Fibroblast of villous mesenchyme (primary cell): ENCODE measurements around the gene KCND3. TPM values are rescaled to one million over a fixed set of nuclear protein-coding genes. Genes with fewer than 3 reads are reported as not detected.

Source experiments
- DNase-seq: peaks from one replicate; pipeline ENCODE4 v3.0.0-alpha.2; 2010; ENCODE audit warnings: low read depth
- H3K4me3 ChIP-seq: 2 replicates; pipeline ENCODE4 v1.5.1; 2011; ENCODE audit warnings: low read depth, mild to moderate bottlenecking, low read length
- total RNA-seq: library from RNA; depleted of rRNA; stranded (reverse); fragments of >200 nt; gene quantifications from 2 replicates; pipeline ENCODE4 v1.2.3, GENCODE V29; 2012
- TF ChIP-seq, protein P1 (sequence below): IDR thresholded peaks from 2 replicates; pipeline ENCODE4 v1.5.1; 2012; ENCODE audit warnings: low read depth, mild to moderate bottlenecking, low read length; ENCODE audit not compliant: insufficient read depth

The KCND3 gene
- total RNA-seq, 1 donor, result 1.7 TPM

DNA sequence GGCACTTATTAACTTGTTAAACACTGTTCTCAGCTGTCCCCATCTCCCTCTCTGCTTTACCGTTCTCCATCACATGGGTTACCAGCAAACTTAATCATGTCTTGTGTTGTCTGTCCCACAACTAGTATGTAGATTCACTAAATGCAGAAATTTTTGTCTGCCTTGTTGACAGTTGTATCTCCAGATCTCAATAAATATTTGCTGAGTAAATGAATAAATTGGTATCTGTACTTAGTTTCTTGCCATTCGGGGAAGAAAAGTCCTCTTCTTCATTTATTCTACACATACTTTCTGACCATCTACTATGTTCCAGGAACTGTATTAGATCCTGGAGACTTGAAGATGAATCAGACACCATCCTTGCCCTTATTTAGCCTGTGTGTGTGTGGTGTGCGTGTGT is 97.9 kb downstream of the KCND3 start:
- H3K4me3 ChIP-seq, result no peak overlapping the region
- TF ChIP-seq, protein P1, sequence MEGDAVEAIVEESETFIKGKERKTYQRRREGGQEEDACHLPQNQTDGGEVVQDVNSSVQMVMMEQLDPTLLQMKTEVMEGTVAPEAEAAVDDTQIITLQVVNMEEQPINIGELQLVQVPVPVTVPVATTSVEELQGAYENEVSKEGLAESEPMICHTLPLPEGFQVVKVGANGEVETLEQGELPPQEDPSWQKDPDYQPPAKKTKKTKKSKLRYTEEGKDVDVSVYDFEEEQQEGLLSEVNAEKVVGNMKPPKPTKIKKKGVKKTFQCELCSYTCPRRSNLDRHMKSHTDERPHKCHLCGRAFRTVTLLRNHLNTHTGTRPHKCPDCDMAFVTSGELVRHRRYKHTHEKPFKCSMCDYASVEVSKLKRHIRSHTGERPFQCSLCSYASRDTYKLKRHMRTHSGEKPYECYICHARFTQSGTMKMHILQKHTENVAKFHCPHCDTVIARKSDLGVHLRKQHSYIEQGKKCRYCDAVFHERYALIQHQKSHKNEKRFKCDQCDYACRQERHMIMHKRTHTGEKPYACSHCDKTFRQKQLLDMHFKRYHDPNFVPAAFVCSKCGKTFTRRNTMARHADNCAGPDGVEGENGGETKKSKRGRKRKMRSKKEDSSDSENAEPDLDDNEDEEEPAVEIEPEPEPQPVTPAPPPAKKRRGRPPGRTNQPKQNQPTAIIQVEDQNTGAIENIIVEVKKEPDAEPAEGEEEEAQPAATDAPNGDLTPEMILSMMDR, result no peak
- no peak for DNase-seq

- no peak overlapping the region for H3K4me3 ChIP-seq
- TF ChIP-seq, protein P1, result no peak
- no peak for DNase-seq
Observed at GRCh38 chr1:111888740-111889376, 100.6 kb downstream of the KCND3 start.

DNA sequence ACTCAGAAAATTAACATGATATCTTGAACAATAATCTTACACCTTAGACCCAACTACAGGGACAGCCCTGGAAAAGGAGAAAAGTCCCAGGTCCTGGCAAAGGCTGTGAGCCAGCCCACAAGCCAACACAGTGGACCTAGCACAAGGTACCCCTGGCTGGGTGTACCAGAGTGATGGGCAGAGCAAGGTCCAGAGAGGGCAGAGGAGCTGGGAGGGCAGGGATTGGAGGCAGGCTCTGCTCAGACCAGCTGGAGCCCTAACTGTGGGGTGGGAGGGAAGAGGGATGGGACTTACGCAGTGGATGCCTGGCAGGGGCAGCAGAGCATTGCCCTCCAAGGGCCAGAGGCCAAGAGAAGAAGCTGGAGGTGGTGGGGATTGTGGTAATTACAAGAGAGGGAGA is 101.6 kb downstream of the KCND3 start:
- no peak for DNase-seq
- TF ChIP-seq, protein P1, result no peak
- no peak overlapping the region for H3K4me3 ChIP-seq

DNA sequence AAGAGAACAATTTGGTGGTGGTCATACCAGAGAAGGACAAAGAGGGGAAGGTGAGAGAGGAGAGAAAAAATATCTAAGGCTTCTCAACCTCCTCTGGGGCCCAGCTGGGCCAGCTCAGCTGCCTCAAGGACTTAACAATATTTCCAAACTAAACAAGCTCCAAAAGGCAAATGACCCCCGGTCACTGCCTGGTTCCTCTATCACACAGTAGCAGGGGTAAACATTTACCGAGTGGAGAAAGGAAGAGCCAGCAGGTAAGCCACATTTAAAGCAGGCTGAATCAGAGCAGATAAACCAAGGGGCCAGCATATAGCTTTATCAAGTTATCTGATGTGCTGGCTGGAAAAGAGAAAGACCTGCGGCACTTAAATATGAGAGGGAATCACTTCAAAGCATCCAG is 102.1 kb downstream of the KCND3 start:
- DNase-seq, result no peak
- no peak overlapping the region for H3K4me3 ChIP-seq
- TF ChIP-seq, protein P1, result no peak

GRCh38 chr1:111886741-111887140 is 102.7 kb downstream of the KCND3 start:
- TF ChIP-seq, protein P1, result no peak
- no peak overlapping the region for H3K4me3 ChIP-seq
- no peak for DNase-seq

DNA sequence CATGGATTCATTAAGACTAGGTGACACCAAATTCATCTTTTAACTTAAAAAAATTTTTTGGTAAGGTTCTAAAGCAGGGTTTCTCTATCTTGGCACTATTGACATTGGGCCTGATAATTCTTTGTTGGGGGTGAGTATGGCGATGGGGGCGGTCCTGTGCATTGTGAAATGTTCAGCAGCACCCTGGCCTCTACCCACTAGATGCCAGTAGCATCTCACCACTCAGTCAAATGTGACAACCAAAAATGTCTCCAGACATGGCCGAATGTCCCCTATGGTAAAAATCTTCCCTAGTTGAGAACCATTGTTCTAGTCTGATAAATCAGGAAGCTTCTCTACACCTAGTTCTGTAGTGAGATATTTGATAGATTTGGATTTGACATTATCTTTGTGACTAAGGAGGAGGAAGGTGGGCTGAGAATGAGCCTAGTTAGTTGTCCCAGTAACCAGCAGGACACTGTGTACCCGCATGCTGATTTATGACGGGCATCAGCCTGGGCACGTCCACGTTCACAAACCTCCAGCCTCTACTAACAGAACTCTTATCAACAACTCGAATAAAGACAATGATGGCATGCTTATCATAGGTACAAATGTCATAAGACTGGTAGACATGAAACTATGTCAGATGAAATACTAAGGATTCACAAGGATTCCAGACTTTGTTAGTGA is 104.6 kb downstream of the KCND3 start:
- TF ChIP-seq, protein P1, result no peak
- no peak for DNase-seq
- no peak overlapping the region for H3K4me3 ChIP-seq
